BLaER1 (cell line): ENCODE measurements around the gene OGFOD2.
A peak's percentile ranks its signal among the peaks of the same experiment; 100 is the strongest.

Source experiments
- H3K27ac ChIP-seq: shearing (Covaris generic); formaldehyde crosslinking; 2 replicates; pipeline ENCODE4 v1.8.1; 2022
- H3K27me3 ChIP-seq: shearing (Covaris generic); formaldehyde crosslinking; 2 replicates; pipeline ENCODE4 v1.8.1; 2022
- H3K36me3 ChIP-seq: shearing (Covaris generic); formaldehyde crosslinking; 2 replicates; pipeline ENCODE4 v1.8.1; 2022
- H3K4me1 ChIP-seq: shearing (Covaris generic); formaldehyde crosslinking; 2 replicates; pipeline ENCODE4 v1.8.1; 2022
- H3K4me2 ChIP-seq: shearing (Covaris generic); formaldehyde crosslinking; 2 replicates; pipeline ENCODE4 v1.8.1; 2022
- H3K4me3 ChIP-seq: shearing (Covaris generic); formaldehyde crosslinking; 2 replicates; pipeline ENCODE4 v1.8.1; 2022
- H3K9ac ChIP-seq: shearing (Covaris generic); formaldehyde crosslinking; 2 replicates; pipeline ENCODE4 v1.8.1; 2022
- H3K9me3 ChIP-seq: shearing (Covaris generic); formaldehyde crosslinking; 2 replicates; pipeline ENCODE4 v1.8.1; 2022
- H4K20me1 ChIP-seq: shearing (Covaris generic); formaldehyde crosslinking; 2 replicates; pipeline ENCODE4 v1.8.1; 2022
- Cebpa-rat ChIP-seq: shearing (Covaris generic); IDR thresholded peaks from 2 replicates; pipeline ENCODE4 v1.8.1; 2022

OGFOD2 gene

GRCh38 chr12:122942637-122943036 is 32.4 kb upstream of the OGFOD2 start:
- Histone ChIP-seq H3K9ac (peak overlapping the region; percentile 25; the same call in 1 of the 2 replicates), H3K9me3 (no peaks in the 10 kb centered on the region), H3K36me3 (peaks cover 15% of the 10 kb centered on the region), H3K4me3 (no peak overlapping the region), H4K20me1 (no peaks in the 10 kb centered on the region), H3K4me1 (peaks cover 54% of the 10 kb centered on the region), H3K27me3 (no peaks in the 10 kb centered on the region), H3K27ac (peak overlapping the region; percentile 49), H3K4me2 (peak overlapping the region; percentile 61)
- no peak for TF ChIP-seq Cebpa-rat

GRCh38 chr12:122943196-122943595 is 31.8 kb upstream of the OGFOD2 start:
- H3K4me1 ChIP-seq, result peaks cover 60% of the 10 kb centered on the region
- no peaks in the 10 kb centered on the region for H3K9me3 ChIP-seq
- peak overlapping the region; percentile 49 for H3K27ac ChIP-seq
- H3K9ac ChIP-seq, result peak overlapping the region; percentile 64; the same call in 1 of the 2 replicates
- H3K4me3 ChIP-seq, result no peak overlapping the region
- no peaks in the 10 kb centered on the region for H3K27me3 ChIP-seq
- H3K4me2 ChIP-seq, result peak overlapping the region; percentile 61
- H4K20me1 ChIP-seq, result no peaks in the 10 kb centered on the region
- no peak for TF ChIP-seq Cebpa-rat
- H3K36me3 ChIP-seq, result peaks cover 10% of the 10 kb centered on the region

GRCh38 chr12:122944605-122945592 is 30.1 kb upstream of the OGFOD2 start:
- Histone ChIP-seq H4K20me1 (no peaks in the 10 kb centered on the region), H3K9me3 (no peaks in the 10 kb centered on the region), H3K36me3 (peaks cover 17% of the 10 kb centered on the region; the same call in 1 of the 2 replicates), H3K27ac (peak overlapping the region; percentile 49), H3K4me1 (peaks cover 65% of the 10 kb centered on the region), H3K27me3 (no peaks in the 10 kb centered on the region), H3K4me2 (peak overlapping the region; percentile 61), H3K4me3 (no peak overlapping the region), H3K9ac (peak overlapping the region; percentile 56; the same call in 1 of the 2 replicates)
- no peak for TF ChIP-seq Cebpa-rat

- Histone ChIP-seq H3K27ac (peak overlapping the region; percentile 57), H3K4me2 (peak overlapping the region; percentile 80), H4K20me1 (no peaks in the 10 kb centered on the region), H3K9me3 (no peaks in the 10 kb centered on the region), H3K4me1 (peaks cover 72% of the 10 kb centered on the region), H3K9ac (peak overlapping the region; percentile 52; the same call in 1 of the 2 replicates), H3K4me3 (no peak overlapping the region), H3K27me3 (no peaks in the 10 kb centered on the region), H3K36me3 (peaks cover 27% of the 10 kb centered on the region; the same call in 1 of the 2 replicates)
- peak; percentile 70; the same call in 1 of the 2 replicates for TF ChIP-seq Cebpa-rat
Measured at GRCh38 chr12:122946690-122947341, 28.2 kb upstream of the OGFOD2 start.

GRCh38 chr12:122947352-122947792 is 27.7 kb upstream of the OGFOD2 start:
- Histone ChIP-seq H3K36me3 (peaks cover 27% of the 10 kb centered on the region; the same call in 1 of the 2 replicates), H3K9me3 (no peaks in the 10 kb centered on the region), H3K27ac (peak overlapping the region; percentile 57), H4K20me1 (no peaks in the 10 kb centered on the region), H3K4me2 (peak overlapping the region; percentile 80), H3K27me3 (no peaks in the 10 kb centered on the region), H3K9ac (peak overlapping the region; percentile 52; the same call in 1 of the 2 replicates), H3K4me3 (no peak overlapping the region), H3K4me1 (peaks cover 71% of the 10 kb centered on the region)
- no peak for TF ChIP-seq Cebpa-rat

- Histone ChIP-seq H3K4me2 (no peak overlapping the region), H3K9ac (no peak overlapping the region), H3K27me3 (no peaks in the 10 kb centered on the region), H3K36me3 (peaks cover 27% of the 10 kb centered on the region; the same call in 1 of the 2 replicates), H3K4me1 (peaks cover 64% of the 10 kb centered on the region), H3K4me3 (no peak overlapping the region), H4K20me1 (0 out of 2 replicates have a peak, but pooled peaks cover 6% of the 10 kb centered on the region), H3K9me3 (no peaks in the 10 kb centered on the region), H3K27ac (no peak overlapping the region)
- TF ChIP-seq Cebpa-rat, result no peak
Measured at GRCh38 chr12:122948605-122949004, 26.4 kb upstream of the OGFOD2 start.

- Histone ChIP-seq H3K4me3 (no peak overlapping the region), H3K27ac (no peak overlapping the region), H3K9me3 (no peaks in the 10 kb centered on the region), H3K36me3 (peaks cover 27% of the 10 kb centered on the region; the same call in 1 of the 2 replicates), H3K9ac (0 out of 2 replicates have a peak overlapping the region, but pooled peaks have one; percentile 33), H3K4me2 (0 out of 2 replicates have a peak overlapping the region, but pooled peaks have one; percentile 17), H3K4me1 (peaks cover 64% of the 10 kb centered on the region), H3K27me3 (no peaks in the 10 kb centered on the region), H4K20me1 (0 out of 2 replicates have a peak, but pooled peaks cover 6% of the 10 kb centered on the region)
- TF ChIP-seq Cebpa-rat, result no peak
Measured at GRCh38 chr12:122949405-122949804, 25.6 kb upstream of the OGFOD2 start.

- H3K9ac ChIP-seq, result 0 out of 2 replicates have a peak overlapping the region, but pooled peaks have one; percentile 33
- H3K27me3 ChIP-seq, result no peaks in the 10 kb centered on the region
- peaks cover 64% of the 10 kb centered on the region for H3K4me1 ChIP-seq
- peaks cover 27% of the 10 kb centered on the region; the same call in 1 of the 2 replicates for H3K36me3 ChIP-seq
- peak overlapping the region; percentile 17; the same call in 1 of the 2 replicates for H3K4me2 ChIP-seq
- TF ChIP-seq Cebpa-rat, result no peak
- H3K27ac ChIP-seq, result peak overlapping the region; percentile 44; the same call in 1 of the 2 replicates
- no peak overlapping the region for H3K4me3 ChIP-seq
- no peaks in the 10 kb centered on the region for H3K9me3 ChIP-seq
- 0 out of 2 replicates have a peak, but pooled peaks cover 9% of the 10 kb centered on the region for H4K20me1 ChIP-seq
Measured at GRCh38 chr12:122949816-122950675, 25.0 kb upstream of the OGFOD2 start.

- Histone ChIP-seq H3K4me3 (no peak overlapping the region), H3K36me3 (peaks cover 38% of the 10 kb centered on the region; the same call in 1 of the 2 replicates), H3K9ac (no peak overlapping the region), H4K20me1 (0 out of 2 replicates have a peak, but pooled peaks cover 16% of the 10 kb centered on the region), H3K9me3 (no peaks in the 10 kb centered on the region), H3K27ac (no peak overlapping the region), H3K4me1 (peaks cover 52% of the 10 kb centered on the region), H3K27me3 (no peaks in the 10 kb centered on the region), H3K4me2 (no peak overlapping the region)
- TF ChIP-seq Cebpa-rat, result no peak
Measured at GRCh38 chr12:122951406-122951805, 23.6 kb upstream of the OGFOD2 start.
